ENCODE measurements around the gene NTF3.

DNA sequence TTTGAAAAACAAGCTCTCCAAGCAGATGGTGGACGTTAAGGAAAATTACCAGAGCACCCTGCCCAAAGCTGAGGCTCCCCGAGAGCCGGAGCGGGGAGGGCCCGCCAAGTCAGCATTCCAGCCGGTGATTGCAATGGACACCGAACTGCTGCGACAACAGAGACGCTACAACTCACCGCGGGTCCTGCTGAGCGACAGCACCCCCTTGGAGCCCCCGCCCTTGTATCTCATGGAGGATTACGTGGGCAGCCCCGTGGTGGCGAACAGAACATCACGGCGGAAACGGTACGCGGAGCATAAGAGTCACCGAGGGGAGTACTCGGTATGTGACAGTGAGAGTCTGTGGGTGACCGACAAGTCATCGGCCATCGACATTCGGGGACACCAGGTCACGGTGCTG lies 62.4 kb downstream of the NTF3 start:
- TF ChIP-seq, protein P1, sequence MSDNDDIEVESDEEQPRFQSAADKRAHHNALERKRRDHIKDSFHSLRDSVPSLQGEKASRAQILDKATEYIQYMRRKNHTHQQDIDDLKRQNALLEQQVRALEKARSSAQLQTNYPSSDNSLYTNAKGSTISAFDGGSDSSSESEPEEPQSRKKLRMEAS (IDR thresholded peaks at IDR 0.05): no peak
- TF ChIP-seq, protein P2, sequence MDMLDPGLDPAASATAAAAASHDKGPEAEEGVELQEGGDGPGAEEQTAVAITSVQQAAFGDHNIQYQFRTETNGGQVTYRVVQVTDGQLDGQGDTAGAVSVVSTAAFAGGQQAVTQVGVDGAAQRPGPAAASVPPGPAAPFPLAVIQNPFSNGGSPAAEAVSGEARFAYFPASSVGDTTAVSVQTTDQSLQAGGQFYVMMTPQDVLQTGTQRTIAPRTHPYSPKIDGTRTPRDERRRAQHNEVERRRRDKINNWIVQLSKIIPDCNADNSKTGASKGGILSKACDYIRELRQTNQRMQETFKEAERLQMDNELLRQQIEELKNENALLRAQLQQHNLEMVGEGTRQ (IDR thresholded peaks at IDR 0.05; ENCODE audit: low read length): no peak
- TF ChIP-seq POLR2A (IDR thresholded peaks at IDR 0.05; ENCODE audit: control extremely low read depth in 1 of 2, low read depth in 2 of 2, low read length in 2 of 2) (no peak), FOSL1 (IDR thresholded peaks at IDR 0.05; ENCODE audit: insufficient read depth, low read depth, low read length) (no peak), POLR2AphosphoS5 (IDR thresholded peaks at IDR 0.05; ENCODE audit: low read depth, low read length) (no peak), RNF2 (IDR thresholded peaks at IDR 0.05; ENCODE audit: borderline replicate concordance, low read depth, low read length, missing control alignments, poor library complexity, severe bottlenecking) (no peak), ZNF274 (IDR thresholded peaks at IDR 0.05; ENCODE audit: borderline replicate concordance, extremely low read depth, low read length) (no peak), EP300 (IDR thresholded peaks at IDR 0.05; ENCODE audit: borderline replicate concordance in 1 of 2, low read depth in 2 of 2, low read length in 2 of 2) (no peak), NRF1 (IDR thresholded peaks at IDR 0.05; ENCODE audit: low read depth, low read length) (no peak), TAF7 (optimal IDR thresholded peaks at IDR 0.05; ENCODE audit: borderline replicate concordance, low read depth, low read length) (no peak), TBP (IDR thresholded peaks at IDR 0.05; ENCODE audit: low read depth, low read length) (no peak)
- TF ChIP-seq, protein P3, sequence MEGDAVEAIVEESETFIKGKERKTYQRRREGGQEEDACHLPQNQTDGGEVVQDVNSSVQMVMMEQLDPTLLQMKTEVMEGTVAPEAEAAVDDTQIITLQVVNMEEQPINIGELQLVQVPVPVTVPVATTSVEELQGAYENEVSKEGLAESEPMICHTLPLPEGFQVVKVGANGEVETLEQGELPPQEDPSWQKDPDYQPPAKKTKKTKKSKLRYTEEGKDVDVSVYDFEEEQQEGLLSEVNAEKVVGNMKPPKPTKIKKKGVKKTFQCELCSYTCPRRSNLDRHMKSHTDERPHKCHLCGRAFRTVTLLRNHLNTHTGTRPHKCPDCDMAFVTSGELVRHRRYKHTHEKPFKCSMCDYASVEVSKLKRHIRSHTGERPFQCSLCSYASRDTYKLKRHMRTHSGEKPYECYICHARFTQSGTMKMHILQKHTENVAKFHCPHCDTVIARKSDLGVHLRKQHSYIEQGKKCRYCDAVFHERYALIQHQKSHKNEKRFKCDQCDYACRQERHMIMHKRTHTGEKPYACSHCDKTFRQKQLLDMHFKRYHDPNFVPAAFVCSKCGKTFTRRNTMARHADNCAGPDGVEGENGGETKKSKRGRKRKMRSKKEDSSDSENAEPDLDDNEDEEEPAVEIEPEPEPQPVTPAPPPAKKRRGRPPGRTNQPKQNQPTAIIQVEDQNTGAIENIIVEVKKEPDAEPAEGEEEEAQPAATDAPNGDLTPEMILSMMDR (IDR thresholded peaks at IDR 0.05; ENCODE audit: control extremely low read depth in 1 of 3, insufficient read depth in 1 of 3, low read depth in 1 of 3, low read length in 3 of 3): no peak
- TF ChIP-seq, protein P4, sequence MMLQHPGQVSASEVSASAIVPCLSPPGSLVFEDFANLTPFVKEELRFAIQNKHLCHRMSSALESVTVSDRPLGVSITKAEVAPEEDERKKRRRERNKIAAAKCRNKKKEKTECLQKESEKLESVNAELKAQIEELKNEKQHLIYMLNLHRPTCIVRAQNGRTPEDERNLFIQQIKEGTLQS (IDR thresholded peaks at IDR 0.05; ENCODE audit: insufficient read depth, low read depth, low read length): no peak
- TF ChIP-seq, protein P5, sequence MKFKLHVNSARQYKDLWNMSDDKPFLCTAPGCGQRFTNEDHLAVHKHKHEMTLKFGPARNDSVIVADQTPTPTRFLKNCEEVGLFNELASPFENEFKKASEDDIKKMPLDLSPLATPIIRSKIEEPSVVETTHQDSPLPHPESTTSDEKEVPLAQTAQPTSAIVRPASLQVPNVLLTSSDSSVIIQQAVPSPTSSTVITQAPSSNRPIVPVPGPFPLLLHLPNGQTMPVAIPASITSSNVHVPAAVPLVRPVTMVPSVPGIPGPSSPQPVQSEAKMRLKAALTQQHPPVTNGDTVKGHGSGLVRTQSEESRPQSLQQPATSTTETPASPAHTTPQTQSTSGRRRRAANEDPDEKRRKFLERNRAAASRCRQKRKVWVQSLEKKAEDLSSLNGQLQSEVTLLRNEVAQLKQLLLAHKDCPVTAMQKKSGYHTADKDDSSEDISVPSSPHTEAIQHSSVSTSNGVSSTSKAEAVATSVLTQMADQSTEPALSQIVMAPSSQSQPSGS (IDR thresholded peaks at IDR 0.05; ENCODE audit: low read length): no peak
